ENCODE data around the gene TNIP2. TPM values are rescaled to one million over a fixed set of nuclear protein-coding genes. Genes with fewer than 3 reads are reported as not detected.
"Not testable (repeated sequence)": the region's sequence is repeated elsewhere in the genome, so short reads cannot be mapped to it uniquely, and the experiment has no call there.

TNIP2 gene
- total RNA-seq, 2 donors from 2014 or later = 33.1 to 36.5 TPM

DNA sequence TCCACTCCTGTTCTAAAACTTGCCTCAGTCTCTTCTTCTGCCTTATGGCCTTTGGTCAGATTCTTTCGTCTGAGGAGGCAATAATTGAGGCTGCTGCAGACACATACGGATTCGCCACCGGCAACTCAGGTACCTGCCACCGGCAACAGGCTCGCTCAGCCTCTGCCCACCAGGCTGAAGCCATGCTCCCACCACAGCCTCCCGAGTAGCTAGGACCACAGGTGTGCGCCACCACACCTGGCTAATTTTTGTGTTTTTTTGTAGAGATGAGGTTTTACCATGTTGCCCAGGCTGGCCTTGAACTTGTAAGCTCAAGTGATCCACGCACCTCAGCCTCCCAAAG is 26.6 kb downstream of the TNIP2 start:
- Mint-ChIP-seq H3K27me3 (ENCODE audit: insufficient read depth) (no peaks in the 10 kb centered on the region), H3K36me3 (ENCODE audit: low read depth) (peaks cover 49% of the 10 kb centered on the region), H3K4me3 (no peak overlapping the region), H3K4me1 (no peaks in the 10 kb centered on the region), H3K27ac (no peak overlapping the region), H3K9me3 (no peaks in the 10 kb centered on the region)
- TF ChIP-seq, protein P1, sequence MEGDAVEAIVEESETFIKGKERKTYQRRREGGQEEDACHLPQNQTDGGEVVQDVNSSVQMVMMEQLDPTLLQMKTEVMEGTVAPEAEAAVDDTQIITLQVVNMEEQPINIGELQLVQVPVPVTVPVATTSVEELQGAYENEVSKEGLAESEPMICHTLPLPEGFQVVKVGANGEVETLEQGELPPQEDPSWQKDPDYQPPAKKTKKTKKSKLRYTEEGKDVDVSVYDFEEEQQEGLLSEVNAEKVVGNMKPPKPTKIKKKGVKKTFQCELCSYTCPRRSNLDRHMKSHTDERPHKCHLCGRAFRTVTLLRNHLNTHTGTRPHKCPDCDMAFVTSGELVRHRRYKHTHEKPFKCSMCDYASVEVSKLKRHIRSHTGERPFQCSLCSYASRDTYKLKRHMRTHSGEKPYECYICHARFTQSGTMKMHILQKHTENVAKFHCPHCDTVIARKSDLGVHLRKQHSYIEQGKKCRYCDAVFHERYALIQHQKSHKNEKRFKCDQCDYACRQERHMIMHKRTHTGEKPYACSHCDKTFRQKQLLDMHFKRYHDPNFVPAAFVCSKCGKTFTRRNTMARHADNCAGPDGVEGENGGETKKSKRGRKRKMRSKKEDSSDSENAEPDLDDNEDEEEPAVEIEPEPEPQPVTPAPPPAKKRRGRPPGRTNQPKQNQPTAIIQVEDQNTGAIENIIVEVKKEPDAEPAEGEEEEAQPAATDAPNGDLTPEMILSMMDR (conservative IDR thresholded peaks at IDR 0.05) = no peak
- Histone ChIP-seq H3K9ac (ENCODE audit: extremely low read depth, low read length, poor library complexity, severe bottlenecking) (no peak overlapping the region), H3K9me3 (ENCODE audit: control insufficient read depth, low read length) (no peaks in the 10 kb centered on the region), H3K4me3 (ENCODE audit: low read length) (no peak overlapping the region), H3K36me3 (ENCODE audit: control insufficient read depth, insufficient read depth, low read length) (peaks cover 64% of the 10 kb centered on the region), H3K27ac (ENCODE audit: low read depth, low read length) (no peak overlapping the region), H3K27me3 (ENCODE audit: control insufficient read depth, insufficient read depth, low read length, poor library complexity, severe bottlenecking) (no peaks in the 10 kb centered on the region), H3K4me1 (ENCODE audit: control insufficient read depth, insufficient read depth, low read length) (no peaks in the 10 kb centered on the region)
- WGBS, 2 experiments (ENCODE audit: insufficient coverage in 1 of 2, insufficient read length in 1 of 2) = 95 to 97% methylated on average over 7 to 9 of the region's 9 CpGs
- no peak for DNase-seq

DNA sequence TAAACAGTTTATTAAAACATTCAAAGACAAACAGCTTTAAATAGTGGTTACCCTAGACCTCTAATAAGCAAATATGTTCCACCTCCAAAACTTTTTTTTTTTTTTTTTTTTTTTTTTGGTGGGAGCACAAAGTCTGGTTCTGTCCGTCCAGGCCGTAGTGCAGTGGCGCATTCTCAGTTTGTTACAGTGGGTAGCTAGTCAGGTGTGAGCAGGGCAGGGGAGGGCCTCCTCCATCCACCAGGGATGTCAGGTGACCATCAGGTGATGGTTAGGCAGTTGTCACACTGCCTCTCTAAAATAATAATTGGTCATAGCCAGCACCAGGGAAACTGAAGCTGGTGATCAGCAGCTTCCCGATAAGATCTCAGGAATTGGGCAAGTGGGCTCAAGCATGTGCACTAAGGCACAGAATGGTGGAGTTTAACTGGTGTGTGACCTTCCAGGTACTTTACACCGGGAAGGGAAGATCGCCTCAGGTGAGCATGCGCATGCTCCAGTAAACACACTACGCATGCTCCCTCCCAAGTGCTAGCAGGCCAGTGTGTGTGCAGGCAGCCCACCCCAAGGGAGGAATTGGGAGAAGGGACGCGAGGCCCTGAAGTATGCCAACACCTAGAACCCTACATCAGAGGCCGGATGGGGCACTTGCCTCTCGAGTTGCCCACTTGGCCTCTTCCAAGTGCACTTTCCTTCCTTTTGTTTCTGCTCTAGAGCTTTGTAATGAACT is 27.2 kb downstream of the TNIP2 start:
- H3K27ac ChIP-seq (ENCODE audit: low read depth, low read length) = no peak overlapping the region
- TF ChIP-seq, protein P1 (conservative IDR thresholded peaks at IDR 0.05) = no peak
- H3K27me3 Mint-ChIP-seq (ENCODE audit: insufficient read depth) = no peaks in the 10 kb centered on the region
- peaks cover 50% of the 10 kb centered on the region for H3K36me3 Mint-ChIP-seq (ENCODE audit: low read depth)
- H3K36me3 ChIP-seq (ENCODE audit: control insufficient read depth, insufficient read depth, low read length) = peaks cover 63% of the 10 kb centered on the region
- DNase-seq = no peak
- no peaks in the 10 kb centered on the region for H3K9me3 ChIP-seq (ENCODE audit: control insufficient read depth, low read length)
- no peak overlapping the region for H3K4me3 Mint-ChIP-seq
- H3K9me3 Mint-ChIP-seq = no peaks in the 10 kb centered on the region
- no peak overlapping the region for H3K4me3 ChIP-seq (ENCODE audit: low read length)
- no peak overlapping the region for H3K9ac ChIP-seq (ENCODE audit: extremely low read depth, low read length, poor library complexity, severe bottlenecking)
- WGBS, 2 experiments (ENCODE audit: insufficient coverage in 1 of 2, insufficient read length in 1 of 2) = 95 to 97% methylated on average over 12 of the region's 12 CpGs
- no peaks in the 10 kb centered on the region for H3K4me1 ChIP-seq (ENCODE audit: control insufficient read depth, insufficient read depth, low read length)
- no peaks in the 10 kb centered on the region for H3K27me3 ChIP-seq (ENCODE audit: control insufficient read depth, insufficient read depth, low read length, poor library complexity, severe bottlenecking)
- H3K27ac Mint-ChIP-seq = no peak overlapping the region
- no peaks in the 10 kb centered on the region for H3K4me1 Mint-ChIP-seq

DNA sequence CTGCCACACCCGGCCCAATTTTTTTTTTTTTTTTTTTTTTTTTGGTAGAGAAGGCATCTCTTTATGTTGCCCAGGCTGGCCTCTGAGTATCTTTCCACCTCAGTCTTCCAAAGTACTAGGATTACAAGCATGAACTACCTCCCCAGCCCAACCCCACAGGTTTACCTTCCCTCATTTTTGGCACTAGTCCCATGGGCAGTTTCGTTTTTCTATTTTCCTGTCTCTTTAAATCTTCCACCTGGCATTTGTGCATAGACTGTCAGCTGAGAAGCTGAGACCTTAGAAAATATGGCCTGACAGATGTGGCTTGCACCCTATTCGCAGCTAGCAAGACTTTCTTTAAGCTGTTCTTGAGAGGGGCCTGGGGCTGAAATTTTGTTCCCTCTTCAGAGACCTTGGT is 27.9 kb downstream of the TNIP2 start:
- Mint-ChIP-seq H3K9me3 (no peaks in the 10 kb centered on the region), H3K4me3 (no peak overlapping the region), H3K36me3 (ENCODE audit: low read depth) (peaks cover 48% of the 10 kb centered on the region), H3K4me1 (no peaks in the 10 kb centered on the region), H3K27me3 (ENCODE audit: insufficient read depth) (no peaks in the 10 kb centered on the region), H3K27ac (no peak overlapping the region)
- Histone ChIP-seq H3K27me3 (ENCODE audit: control insufficient read depth, insufficient read depth, low read length, poor library complexity, severe bottlenecking) (no peaks in the 10 kb centered on the region), H3K9me3 (ENCODE audit: control insufficient read depth, low read length) (no peaks in the 10 kb centered on the region), H3K4me1 (ENCODE audit: control insufficient read depth, insufficient read depth, low read length) (no peaks in the 10 kb centered on the region), H3K4me3 (ENCODE audit: low read length) (no peak overlapping the region), H3K27ac (ENCODE audit: low read depth, low read length) (no peak overlapping the region), H3K36me3 (ENCODE audit: control insufficient read depth, insufficient read depth, low read length) (peaks cover 62% of the 10 kb centered on the region), H3K9ac (ENCODE audit: extremely low read depth, low read length, poor library complexity, severe bottlenecking) (no peak overlapping the region)
- TF ChIP-seq, protein P1 (conservative IDR thresholded peaks at IDR 0.05) = no peak
- DNase-seq = no peak
- WGBS, 2 experiments (ENCODE audit: insufficient coverage in 1 of 2, insufficient read length in 1 of 2) = 87 to 100% methylated on average over 2 to 3 of the region's 3 CpGs

DNA sequence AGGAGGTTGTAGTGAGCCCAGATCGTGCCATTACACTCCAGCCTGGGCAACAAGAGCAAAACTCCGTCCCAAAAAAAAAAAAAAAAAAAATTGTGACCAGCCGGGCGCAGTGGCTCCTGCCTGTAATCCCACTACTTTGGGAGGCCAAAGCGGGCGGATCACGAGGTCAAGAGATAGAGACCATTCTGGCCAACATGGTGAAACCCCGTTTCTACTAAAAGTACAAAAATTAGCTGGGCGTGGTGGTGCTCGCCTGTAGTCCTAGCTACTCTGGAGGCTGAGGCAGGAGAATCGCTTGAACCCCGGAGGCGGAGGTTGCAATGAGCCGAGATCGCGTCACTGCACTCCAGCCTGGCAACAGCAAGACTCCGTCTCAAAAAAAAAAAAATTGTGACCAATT is 29.3 kb downstream of the TNIP2 start:
- not testable (repeated sequence) for DNase-seq; H3K9me3 ChIP-seq (ENCODE audit: control insufficient read depth, low read length); H3K27ac Mint-ChIP-seq; H3K27me3 ChIP-seq (ENCODE audit: control insufficient read depth, insufficient read depth, low read length, poor library complexity, severe bottlenecking); H3K4me3 ChIP-seq (ENCODE audit: low read length); H3K9ac ChIP-seq (ENCODE audit: extremely low read depth, low read length, poor library complexity, severe bottlenecking); H3K27me3 Mint-ChIP-seq (ENCODE audit: insufficient read depth); H3K4me1 ChIP-seq (ENCODE audit: control insufficient read depth, insufficient read depth, low read length); H3K4me3 Mint-ChIP-seq; H3K9me3 Mint-ChIP-seq; H3K4me1 Mint-ChIP-seq; H3K27ac ChIP-seq (ENCODE audit: low read depth, low read length)
- H3K36me3 Mint-ChIP-seq (ENCODE audit: low read depth) = peaks cover 42% of the 10 kb centered on the region
- peaks cover 49% of the 10 kb centered on the region for H3K36me3 ChIP-seq (ENCODE audit: control insufficient read depth, insufficient read depth, low read length)
- WGBS, 2 experiments (ENCODE audit: insufficient coverage in 1 of 2, insufficient read length in 1 of 2) = 96% methylated on average over 16 to 17 of the region's 17 CpGs
